Measurements from ENCODE around the gene IL11RA.

Gene IL11RA

DNA sequence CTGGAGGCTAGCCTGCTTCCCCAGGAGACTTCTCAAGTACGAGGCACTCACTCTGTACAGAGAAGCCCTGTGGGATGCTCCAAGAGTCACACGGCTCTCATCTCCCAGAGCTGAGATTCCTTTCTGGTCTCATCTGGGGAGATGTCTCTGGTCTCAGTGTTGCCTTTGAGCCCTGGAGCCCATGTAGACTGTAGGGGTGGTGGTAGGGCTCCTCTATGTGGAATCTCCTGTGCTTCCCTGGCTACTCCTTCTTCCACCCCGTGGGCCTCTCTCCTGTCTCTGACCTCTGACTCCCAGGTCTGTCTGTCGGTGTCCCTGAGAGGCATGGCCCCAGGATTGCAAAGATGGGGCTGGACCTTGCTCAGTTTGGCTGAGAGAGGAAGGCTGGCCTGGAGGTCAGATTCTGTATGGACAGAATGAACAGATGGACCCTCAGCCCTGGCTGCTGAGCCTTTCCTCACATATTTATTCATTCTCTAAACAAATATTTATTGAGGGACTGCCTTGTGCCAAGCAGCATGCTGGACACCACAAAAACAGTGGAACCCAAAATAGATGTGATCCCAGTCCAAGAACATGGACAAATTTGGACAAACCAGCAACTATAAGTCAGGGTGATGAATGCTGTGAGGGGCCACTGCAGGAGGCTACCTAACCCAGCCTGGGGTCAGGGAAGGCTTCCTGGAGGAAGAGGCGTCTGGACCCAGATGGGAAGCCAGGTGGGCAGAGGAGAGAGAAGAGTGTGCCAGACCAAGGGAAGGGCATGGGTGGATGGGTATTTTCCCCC is 36.5 kb downstream of the IL11RA start:
- no peak for DNase-seq

DNA sequence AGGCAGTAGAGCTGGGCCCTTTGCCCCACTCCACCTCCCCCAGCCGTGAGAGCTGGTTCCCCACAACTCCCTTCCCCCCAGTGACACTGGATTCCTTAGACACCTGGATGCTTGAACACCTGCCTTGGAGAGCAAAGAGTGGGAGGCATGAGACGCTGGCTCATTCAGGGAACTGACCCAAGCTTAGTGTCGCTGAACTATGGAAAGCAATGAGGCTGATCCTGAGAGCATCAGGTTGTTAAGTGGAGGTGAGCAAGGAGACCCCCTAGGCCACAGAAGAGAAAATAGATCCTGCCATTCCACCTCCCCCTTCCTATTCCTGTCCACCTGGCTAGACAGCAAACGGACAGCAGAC is 37.1 kb downstream of the IL11RA start:
- DNase-seq: no peak

DNA sequence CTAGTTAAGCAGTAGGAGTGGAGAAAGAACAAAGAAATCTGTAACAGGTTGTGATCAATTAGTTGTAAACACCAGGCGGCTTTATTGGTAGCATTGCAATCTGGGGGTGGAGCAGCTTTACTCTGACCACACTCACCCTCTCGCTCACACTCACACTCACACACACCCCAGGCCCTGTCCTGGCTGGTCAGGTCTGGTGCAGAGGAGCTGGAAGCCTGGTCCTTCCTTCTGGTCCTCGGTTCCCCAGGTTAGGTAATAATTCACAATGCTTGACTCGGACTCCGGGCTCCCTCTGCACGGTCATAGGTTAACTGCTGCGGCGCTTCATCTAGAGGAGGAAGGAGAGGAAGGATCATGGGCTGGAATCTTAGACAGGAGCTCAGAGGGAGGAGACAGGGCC is 37.5 kb downstream of the IL11RA start:
- DNase-seq: no peak

DNA sequence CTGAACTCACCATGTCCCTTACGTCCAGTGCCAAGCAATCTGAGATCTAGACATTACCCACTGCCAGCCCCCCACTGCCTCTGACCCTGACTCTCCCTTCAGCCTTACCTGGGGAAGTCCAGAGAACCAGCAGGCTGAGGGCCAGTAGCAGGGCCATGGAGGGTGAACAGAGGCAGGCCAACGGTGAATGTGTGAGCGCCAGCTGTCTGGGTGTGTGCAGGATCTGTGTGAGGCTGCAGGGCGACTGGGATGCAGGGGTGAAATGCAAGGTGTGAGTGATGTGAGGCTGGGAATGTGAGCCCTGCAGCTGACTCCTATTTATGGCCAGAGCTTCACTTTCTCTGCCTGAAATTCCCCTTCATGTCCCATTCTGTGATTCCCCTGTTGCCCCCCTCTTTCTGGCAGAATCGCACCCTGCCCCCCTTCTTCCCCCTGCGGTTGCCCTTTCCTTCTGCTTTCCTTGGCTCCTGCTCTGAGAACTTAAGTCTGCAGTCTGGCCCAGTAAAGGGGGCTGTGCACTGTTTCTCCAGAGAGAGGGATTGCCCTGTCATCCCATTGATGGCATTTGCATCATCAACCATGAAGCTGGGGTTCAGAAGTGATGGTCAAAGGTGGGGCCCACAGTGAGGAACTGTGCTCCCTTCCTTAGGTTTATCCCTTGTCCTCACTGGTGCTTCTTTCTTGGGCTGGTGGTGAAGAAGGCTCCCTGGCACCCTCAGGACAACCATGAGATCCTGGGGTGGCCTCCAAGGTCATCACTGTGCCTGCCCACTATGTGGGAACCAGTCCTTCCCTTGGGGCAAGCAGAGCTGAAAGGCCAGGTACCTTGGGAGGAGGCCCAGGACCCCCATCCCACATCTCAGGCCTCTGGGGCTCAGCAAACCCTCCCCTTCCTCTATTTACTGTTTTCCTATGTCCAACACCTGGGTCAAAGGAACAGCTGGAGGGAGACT is 39.3 kb downstream of the IL11RA start, which contains the start of gene CCL19:
CCL19 (minus strand) TSS at position 294 of the 953 bp plus-strand sequence; CDS start at position 157, 137 bp downstream.
- no peak for DNase-seq

DNA sequence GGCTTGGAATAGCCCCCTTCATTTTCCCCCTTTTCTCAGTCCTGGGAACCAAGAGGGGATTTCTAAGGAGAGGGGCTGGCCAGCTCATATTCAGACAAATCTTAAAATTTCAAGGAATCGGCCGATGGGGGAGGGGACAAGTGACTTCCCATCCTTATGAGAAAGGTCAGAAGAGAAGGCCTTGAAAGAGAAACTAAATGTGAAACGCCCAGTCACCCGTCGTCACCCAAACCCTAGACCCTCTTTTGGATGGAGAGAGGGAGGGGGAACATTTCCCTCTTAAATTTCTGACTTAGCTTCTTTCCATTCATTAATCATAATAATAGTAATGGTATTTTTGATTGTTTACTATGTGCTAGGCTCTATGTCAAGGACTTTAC is 39.9 kb downstream of the IL11RA start:
- DNase-seq: no peak

DNA sequence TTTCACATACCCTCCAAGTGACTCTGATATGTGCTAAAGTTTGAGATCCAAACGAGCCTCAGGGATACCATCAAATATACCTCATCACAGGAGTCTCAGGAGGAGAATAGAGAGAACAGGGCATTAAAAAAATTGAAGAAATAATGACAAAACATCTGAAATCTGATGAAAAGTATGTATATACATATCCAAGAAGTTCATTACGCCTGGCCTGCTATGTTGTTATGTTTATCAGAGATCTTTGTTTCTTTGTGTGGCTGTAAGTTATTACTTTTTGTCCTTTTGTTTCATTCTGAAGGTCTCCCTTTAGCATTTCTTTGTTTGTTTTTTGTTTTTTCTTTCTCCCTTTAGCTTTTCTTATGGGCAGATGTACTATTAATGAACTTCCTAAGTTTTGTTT is 41.6 kb downstream of the IL11RA start:
- no peak for DNase-seq

DNA sequence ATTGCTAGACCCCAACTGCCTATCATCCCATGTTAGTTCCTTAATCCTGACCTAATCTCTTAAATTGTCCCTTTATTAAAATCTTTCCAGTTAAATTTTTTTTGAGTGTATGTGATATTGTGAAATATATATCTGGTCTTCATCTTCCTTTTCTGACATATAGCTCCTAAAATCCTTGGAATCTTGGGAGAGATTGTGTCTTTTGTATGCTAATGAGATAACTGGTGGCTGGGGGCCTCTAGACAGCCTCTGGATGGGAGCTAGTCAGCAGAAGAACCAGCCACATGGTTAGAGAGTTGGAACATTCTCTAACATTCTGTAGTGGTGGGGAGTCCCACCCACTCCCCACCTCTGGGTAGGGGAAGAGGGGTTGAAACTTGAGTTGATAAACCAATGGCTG is 42.8 kb downstream of the IL11RA start:
- DNase-seq: no peak

DNA sequence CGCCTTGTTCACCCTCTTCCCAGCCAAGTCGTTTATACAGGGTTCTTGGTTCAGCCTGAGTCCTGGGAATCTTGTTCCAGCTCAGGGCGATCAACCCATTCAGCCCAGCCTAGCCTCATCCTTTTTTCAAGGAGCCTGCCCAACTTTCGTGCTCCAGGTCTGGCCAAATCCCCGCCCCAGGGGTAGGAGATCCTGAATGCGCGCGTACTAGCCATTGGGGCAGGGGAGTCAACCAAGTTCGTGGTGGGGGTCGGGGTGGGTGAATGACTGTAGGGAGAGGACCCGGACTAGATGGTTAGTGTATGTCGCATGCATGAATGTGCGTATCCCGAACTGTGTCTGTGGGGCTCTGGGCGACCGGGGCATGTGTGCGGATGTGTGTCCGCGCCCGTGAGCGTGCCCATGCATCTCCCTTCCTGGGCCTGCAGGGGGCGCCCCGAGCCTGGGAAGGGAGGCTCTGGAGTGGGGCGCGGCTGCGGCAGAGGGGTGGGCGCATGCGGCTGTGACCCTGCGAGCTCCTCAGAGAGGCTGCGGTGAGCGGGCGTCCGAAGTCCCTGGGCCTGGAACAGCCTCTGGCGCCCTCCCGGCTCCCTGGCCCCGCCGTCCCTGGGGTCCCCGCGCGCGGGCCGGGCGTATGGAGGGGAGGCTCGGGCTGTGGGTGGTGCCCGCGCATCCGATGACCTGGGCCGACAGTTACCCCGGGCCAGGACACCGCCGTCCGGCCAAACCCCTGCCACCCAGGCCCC is 49.2 kb downstream of the IL11RA start:
- peak; percentile 49 to 71 (median 61) for DNase-seq

DNA sequence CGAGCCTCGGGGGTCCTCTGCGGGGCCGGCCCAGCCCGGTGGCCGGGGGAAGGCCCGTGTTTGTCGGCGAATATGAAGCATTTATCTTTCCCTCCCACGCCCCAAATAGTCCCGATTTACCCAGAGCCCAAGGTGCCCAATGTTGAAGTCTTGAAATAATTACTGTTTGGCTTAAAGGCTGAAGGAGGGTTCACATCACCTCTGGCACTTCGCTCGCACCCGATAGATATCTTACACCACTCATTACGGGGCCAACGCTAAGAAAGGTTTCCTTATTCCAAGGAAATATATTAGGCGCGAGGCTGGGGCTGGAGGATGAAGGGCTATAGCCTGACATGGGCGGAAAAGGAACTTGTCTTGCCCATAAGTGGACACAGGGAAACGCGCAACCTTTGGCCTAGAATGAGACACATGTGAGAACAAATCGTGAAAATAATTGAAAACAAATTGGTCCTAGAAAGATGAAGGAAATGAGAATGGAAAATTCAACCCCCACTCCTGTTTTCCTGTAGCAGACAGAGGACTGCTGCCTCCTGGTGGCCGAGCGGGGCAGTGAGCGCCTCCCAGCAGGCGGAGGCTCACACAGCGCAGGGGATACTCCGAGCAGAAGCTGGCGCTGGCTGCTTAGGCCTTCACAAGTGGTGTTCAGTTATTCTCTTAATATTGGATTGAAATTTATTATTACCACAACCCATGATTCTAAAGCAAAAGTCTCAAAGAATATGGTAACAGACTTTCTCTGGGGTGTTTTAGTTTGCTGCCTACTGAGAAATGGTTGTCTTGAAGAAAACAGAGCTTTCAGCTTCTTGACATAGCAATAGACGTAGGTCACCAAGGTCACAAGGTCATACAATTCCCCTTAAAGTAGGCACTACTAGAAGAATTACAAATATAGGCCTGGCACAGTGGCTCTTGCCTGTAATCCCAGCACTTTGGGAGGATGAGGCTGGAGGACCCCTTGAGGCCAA is 50.1 kb downstream of the IL11RA start:
- peak; percentile 57 to 79 (median 68) for DNase-seq

DNA sequence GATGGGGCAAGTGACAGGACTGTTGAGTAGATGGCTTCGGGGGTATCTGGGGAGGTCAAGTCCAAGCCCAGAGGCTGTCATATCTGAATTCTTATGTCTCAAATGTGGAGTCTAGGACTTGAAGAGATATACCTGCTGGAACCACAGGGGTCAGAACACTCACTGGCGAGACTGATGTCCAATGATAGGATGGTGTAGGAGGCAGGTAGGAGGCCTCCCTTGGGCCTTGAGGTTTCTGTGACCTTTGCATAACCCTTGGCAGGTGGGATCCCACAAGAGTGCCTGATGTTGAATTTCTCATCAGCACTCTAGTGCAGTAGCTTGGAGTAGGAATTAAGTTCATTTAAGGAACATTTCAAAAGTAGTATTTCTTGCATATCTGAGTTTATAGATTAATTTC is 55.1 kb downstream of the IL11RA start:
- no peak for DNase-seq

DNA sequence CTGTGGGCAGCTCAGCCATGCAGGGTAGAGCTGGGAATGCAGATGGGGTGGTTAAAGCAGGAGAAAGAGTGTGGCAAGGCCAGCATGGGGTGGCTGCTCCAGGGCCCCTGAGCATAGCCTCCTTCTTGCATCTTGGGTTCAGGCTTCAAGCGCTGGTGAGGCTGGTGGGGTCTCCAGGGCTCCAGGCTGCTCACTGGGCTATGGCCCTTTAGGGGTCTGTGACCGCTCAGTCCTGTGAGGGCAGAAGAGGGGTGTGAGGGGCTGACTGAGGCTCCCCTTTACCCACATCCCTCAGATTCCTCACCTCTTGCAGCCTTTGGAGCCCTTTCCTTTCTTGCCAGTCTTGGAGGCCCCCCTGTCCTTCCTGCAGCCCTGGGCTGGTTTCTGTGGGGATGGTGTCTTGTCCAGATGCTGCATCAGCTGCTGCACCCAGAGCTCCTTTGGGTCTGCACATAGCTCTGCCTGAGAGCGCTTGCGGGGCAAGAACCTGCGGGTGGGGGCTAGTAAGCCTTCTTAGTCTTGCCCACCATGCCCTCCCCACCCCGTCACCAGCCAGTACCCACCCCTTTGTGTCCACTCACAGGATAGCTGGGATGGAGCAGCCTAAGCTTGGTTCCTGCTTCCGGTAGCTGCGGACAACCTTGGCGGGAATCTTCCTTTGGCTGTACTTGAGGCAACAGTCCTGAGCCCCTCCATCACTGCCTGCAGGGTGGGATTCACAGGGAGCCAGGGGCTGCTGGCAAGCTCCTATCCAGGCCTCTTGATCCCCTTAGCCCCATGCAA is 57.4 kb downstream of the IL11RA start:
- no peak for DNase-seq

DNA sequence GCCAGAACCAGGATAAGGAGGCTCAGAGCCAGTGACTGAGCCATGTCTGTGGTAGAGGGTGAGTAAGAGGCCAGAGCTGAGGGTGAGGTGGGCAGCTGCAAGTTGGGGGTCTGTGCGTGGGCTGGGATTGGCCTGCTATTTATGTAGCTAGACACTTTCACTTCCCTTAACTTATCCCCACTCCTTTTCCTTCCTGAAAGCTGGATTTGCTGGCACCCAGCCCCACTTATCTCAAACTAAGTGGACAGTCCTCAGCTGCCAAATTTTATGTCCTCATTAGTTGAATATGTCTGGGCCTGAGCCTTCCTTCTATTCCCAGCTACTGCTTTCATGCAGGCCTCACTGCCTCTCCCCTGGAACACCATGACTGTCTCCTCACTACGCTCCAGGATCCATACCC is 58.0 kb downstream of the IL11RA start, which contains the start of gene CCL21:
CCL21 (minus strand) TSS at position 114 of the 400 bp plus-strand sequence; CDS start at position 44, 70 bp downstream.
- no peak for DNase-seq
